Endometrial microvascular endothelial cells (primary cell): Measurements from ENCODE around the gene MRTFA. TPM values are rescaled to one million over a fixed set of nuclear protein-coding genes. Genes with fewer than 3 reads are reported as not detected.
"Not testable (repeated sequence)": the region's sequence is repeated elsewhere in the genome, so short reads cannot be mapped to it uniquely, and the experiment has no call there.

Source experiments
- in situ Hi-C: cut with HindIII; loops from 2 replicates; pipeline ENCODE4 v1.10.0; 2017; ENCODE audit warnings: low sequenced_read_pairs, low pct_unique_long_range_greater_than_20kb; ENCODE audit errors: inconsistent ontology term
- total RNA-seq: library from RNA; depleted of rRNA; stranded (reverse); fragments of >200 nt; gene quantifications from one replicate; pipeline ENCODE4 v1.2.3, GENCODE V29; 2015; ENCODE audit errors: inconsistent ontology term

The MRTFA gene
- total RNA-seq, 1 donor from 2014 or later: 14.3 TPM

DNA sequence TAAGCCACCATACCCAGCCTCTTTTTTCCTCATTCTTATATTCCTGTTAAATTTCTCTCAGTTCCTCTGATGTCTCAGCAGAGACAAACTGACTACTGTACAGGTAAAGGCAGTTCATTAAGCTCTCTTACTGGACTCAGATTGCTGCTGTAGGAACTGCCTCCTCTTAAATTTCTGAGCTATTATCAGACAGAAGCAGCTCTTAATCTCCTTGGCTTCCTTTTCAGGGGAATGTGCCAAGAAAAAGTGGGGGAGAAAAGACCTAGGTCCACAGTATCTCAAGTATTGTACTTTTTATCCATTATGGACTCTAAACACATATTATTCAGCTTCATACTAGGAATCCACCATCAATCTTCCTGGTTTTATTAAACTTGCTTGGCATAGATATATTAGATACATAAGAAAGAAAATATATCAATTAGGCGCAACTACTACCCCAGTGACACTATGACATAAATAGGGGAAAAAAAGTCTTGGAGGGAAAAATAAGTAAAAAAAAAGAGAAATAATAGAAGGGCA is 26.1 kb downstream of the MRTFA start:
- in situ Hi-C loops: no loop called here

- in situ Hi-C loops: no loop called here
Measured at GRCh38 chr22:40609216-40609615, 27.3 kb downstream of the MRTFA start.

DNA sequence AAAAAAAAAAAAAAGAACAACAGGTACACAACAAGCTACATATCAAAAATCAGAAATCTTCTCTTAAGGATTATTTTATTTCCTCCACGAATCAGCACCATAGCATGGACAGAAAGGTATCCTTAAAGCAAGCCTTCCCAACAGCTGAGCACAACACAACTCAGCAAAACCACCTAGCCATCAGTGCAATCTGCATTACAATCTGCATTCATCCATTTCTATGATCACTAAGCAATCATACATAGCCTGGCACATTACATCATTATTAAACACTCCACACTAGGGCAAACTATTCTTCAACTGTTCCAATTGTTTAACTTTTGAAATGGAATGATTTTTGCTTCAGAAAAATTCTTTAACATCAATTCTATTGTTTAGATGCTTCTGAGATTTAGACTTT is 29.0 kb downstream of the MRTFA start:
- in situ Hi-C loops: no loop called here

- in situ Hi-C loops: no loop called here
Measured at GRCh38 chr22:40606306-40606705, 30.2 kb downstream of the MRTFA start.

DNA sequence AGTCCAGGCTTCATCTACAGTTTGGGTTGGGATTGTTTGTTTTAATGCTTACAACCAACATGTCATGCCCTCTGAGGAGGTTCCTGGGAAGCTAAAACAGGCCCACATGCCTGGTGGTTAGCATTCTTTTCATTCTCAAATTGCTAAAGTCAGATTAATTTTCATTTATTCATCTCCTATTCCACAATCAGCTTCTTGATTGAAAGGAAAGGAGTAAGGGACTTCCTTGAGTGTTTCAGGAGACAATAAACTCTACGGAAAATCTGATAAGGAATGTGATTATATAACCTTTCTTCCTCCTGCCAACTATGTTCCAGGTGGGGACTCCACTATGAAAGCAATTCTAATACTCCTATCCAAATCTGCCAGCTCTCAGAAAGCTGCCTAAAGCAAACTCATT is 30.8 kb downstream of the MRTFA start:
- in situ Hi-C loops: no loop called here

GRCh38 chr22:40603088-40603605 is 33.4 kb downstream of the MRTFA start:
- in situ Hi-C loops: no loop called here

DNA sequence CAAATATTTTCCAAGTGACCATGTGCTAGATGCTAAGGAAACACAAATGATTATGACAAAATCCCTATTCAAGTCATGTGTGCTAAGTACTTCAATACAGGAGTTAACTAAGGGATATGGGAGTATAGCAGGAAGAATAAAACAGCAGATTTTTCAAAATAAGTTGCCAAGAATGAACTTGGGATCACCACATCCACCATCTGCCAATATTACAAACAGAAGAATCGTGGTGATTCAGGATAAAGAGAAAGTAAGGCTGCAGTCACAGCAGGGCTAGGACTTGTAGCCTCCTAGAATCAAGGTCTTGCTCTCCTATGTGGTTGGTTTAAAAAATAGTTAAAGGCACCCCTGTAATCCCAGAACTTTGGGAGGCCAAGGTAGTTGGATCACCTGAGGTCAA is 34.3 kb downstream of the MRTFA start:
- in situ Hi-C loops: no loop called here

GRCh38 chr22:40599731-40600130 is 36.8 kb downstream of the MRTFA start:
- in situ Hi-C loops: no loop called here

GRCh38 chr22:40598712-40599111 is 37.8 kb downstream of the MRTFA start:
- in situ Hi-C loops: not testable (repeated sequence)

DNA sequence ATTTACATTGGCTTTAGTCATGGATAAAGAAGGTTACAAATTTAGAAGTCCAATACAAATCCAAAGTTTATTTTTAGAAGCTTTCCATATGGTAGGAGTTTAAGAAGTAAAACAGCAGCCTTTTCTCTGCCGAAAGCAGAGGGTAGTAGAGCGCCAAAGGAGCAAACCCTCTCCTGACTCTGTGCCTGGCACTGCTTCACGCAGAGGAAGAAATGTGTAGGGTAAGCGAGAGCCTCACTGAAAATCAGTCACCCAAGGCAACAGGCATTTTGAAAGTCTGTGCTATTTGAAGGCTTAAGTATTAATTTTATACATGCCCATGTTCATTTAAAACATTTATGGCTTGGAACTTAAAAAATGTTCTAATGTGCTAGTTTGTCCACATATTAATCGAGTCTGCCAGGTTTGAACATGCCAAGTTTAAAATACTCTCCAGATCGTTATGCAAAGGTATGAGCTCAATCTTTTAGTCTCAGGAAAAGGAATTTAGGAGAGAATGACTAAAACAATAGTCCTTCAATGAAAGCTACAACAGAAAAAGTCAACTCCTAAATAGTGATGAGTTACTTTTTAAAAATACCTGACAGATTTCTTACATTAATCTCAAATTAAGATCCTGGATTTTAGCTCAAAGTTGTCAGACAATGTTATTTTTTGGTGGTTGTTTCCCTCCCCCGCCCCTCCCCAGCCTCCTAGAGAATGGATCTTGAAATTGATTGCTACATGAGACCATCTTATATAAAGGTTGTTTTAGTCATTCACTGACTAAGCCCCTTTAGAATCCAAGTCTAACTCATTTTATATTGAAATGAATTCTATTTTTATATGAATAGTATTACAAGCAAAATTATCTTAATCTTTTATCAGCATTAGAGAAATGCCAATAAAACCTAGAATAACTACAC is 38.7 kb downstream of the MRTFA start:
- in situ Hi-C loops: no loop called here

- in situ Hi-C loops: no loop called here
Measured at GRCh38 chr22:40595497-40596234, 40.9 kb downstream of the MRTFA start.

- in situ Hi-C loops: no loop called here
Measured at GRCh38 chr22:40594924-40595323, 41.6 kb downstream of the MRTFA start.

GRCh38 chr22:40594346-40594745 is 42.2 kb downstream of the MRTFA start:
- in situ Hi-C loops: no loop called here

- in situ Hi-C loops: no loop called here
Measured at GRCh38 chr22:40593460-40594273, 42.9 kb downstream of the MRTFA start.

DNA sequence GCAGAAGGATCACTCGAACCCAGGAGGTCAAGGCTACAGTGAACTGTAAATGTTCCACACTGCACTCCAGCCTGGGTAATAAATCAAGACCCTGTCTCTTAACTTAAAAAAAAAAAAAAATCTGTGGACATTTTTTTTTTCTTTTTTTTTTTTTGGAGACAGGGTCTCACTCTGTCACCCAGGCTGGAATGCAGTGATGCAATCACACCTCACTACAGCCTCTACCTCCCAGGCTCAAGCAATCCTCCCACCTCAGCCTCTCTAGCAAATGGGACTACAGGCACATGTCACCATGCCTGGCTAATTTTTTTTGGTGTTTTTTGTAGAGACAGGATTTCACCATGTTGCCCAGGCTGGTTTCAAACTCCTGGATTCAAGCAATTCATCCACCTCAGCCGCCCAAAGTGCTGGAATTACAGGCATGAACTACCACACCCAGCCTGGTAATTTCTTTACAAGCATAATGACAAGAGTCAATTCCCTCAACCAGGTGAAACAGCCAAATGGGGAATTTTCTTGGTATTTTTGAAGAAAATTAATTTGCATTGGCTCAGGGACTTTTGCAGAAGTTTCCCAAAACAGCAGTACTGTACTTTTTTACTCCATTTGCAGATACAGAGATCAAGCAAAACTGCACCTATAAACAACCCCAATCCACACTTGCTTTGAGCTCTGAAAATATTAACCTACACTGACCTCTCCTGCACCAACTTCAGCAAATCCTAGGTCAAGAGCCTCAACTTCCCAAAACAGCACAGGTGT is 44.0 kb downstream of the MRTFA start:
- in situ Hi-C loops: no loop called here

- in situ Hi-C loops: no loop called here
Measured at GRCh38 chr22:40588726-40589125, 47.8 kb downstream of the MRTFA start.

DNA sequence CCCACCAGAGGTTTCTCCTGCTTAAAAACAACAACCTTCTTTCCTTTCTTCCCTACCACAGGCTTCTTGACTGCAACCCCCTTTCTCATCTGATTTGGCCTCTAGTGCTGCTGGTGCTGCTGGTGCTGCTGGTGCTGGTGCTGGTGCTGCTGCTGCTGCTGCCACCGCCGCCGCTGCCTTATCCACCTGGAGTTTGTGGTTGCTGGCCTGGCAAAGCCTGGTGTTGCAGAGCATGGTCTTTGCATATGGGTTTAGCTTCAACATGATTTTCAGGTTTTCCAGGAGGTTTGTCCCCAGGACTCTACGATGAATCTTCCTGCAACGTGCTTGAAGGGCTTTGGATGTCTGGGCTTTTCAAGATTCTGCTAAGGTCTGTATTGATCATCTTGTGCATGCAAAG is 49.7 kb downstream of the MRTFA start:
- in situ Hi-C loops: no loop called here

DNA sequence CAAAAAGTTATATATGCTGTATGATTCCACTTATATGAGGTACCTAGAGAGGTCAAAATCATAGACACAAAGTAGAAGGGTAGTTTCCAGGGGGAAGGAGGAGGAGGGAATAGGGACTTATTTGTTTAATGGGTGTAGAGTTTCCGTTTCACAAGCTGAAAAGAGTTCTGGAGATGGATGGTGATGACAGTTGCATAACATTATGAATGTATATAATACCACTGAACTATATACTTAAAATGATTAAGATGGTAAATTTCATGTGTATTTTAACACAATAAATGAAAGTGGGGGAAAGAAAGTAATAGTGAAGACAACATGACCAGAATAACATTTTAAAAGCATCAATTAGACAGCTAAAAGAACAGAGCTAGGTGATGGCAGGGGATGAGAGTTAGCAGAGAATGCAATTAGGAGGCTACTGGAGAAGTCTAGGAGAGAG is 51.2 kb downstream of the MRTFA start:
- in situ Hi-C loops: no loop called here
